Thyroid gland (tissue), 4 donors: Measurements from ENCODE around the gene ERC1.

Experiments
- CTCF ChIP-seq, 6 experiments: fragments of 200-600 bp in 3 of 6; fragments of 450-650 bp in 3 of 6; sonication (generic) in 3 of 6; IDR thresholded peaks; one replicate each; pipeline ENCODE4 v1.5.1; 2016 to 2019; ENCODE audit warnings: antibody characterized with exemption in 6 of 6, mild to moderate bottlenecking in 2 of 6, inconsistent platforms in 1 of 6, moderate library complexity in 1 of 6
- POLR2A ChIP-seq, 2 donors: fragments of 450-650 bp; IDR thresholded peaks; one replicate each; pipeline ENCODE4 v1.6.1; 2017; ENCODE audit warnings: antibody characterized with exemption in 2 of 2, mild to moderate bottlenecking in 2 of 2, moderate library complexity in 1 of 2

GRCh38 chr12:1186298-1186697, 195.3 kb downstream of the ERC1 start:
- TF ChIP-seq POLR2A (IDR thresholded peaks at IDR 0.05) (no peak), CTCF (IDR thresholded peaks at IDR 0.05) (no peak)
